Immature natural killer cell (primary cell): ENCODE data around the gene CCR5. TPM values are rescaled to one million over a fixed set of nuclear protein-coding genes. Genes with fewer than 3 reads are reported as not detected.
"Not testable (repeated sequence)": the region's sequence is repeated elsewhere in the genome, so short reads cannot be mapped to it uniquely, and the experiment has no call there.

Experiments used
- DNase-seq, 3 donors: peaks; one replicate each; pipeline ENCODE4 v3.0.0; 2022; ENCODE audit warnings: mixed read lengths in 1 of 3
- H3K27ac Mint-ChIP-seq, 6 donors: one replicate each; pipeline ENCODE4 v1.8.0; 2020; ENCODE audit warnings: mixed read lengths in 6 of 6, mild to moderate bottlenecking in 5 of 6, inconsistent platforms in 4 of 6, moderate library complexity in 3 of 6
- H3K27me3 Mint-ChIP-seq, 3 donors: one replicate each; pipeline ENCODE4 v1.8.0; 2020 to 2021; ENCODE audit warnings: low read depth in 3 of 3, mild to moderate bottlenecking in 3 of 3, mixed read lengths in 3 of 3, moderate library complexity in 3 of 3, inconsistent platforms in 1 of 3
- H3K36me3 Mint-ChIP-seq, 3 donors: one replicate each; pipeline ENCODE4 v1.8.0; 2020; ENCODE audit warnings: mixed read lengths in 3 of 3, inconsistent platforms in 2 of 3, mild to moderate bottlenecking in 2 of 3
- H3K4me1 Mint-ChIP-seq, 2 donors: one replicate each; pipeline ENCODE4 v1.8.0; 2020; ENCODE audit warnings: inconsistent platforms in 2 of 2, mild to moderate bottlenecking in 2 of 2, mixed read lengths in 2 of 2, moderate library complexity in 1 of 2
- H3K4me3 Mint-ChIP-seq, 5 donors: one replicate each; pipeline ENCODE4 v1.8.0; 2020; ENCODE audit warnings: mild to moderate bottlenecking in 5 of 5, mixed read lengths in 5 of 5, inconsistent platforms in 3 of 5, moderate library complexity in 3 of 5
- H3K9me3 Mint-ChIP-seq, 6 donors: one replicate each; pipeline ENCODE4 v1.8.0; 2020; ENCODE audit warnings: mild to moderate bottlenecking in 6 of 6, mixed read lengths in 6 of 6, inconsistent platforms in 4 of 6, moderate library complexity in 3 of 6
- polyA plus RNA-seq, 3 donors: library from polyadenylated mRNA; unstranded; fragments of 300-500 nt; fragmentation: Illumina TruSeq; gene quantifications; one replicate each; pipeline ENCODE4 v1.2.3, GENCODE V29; 2021

CCR5 gene
- polyA plus RNA-seq, 3 donors from 2014 or later, result 1.4 to 4.2 TPM; not detected in 1

- H3K4me3 Mint-ChIP-seq, result peak overlapping the region in 2 of 5 donors; percentile 42 to 58
- peaks cover 40 to 51% of the 10 kb centered on the region in 2 donors for H3K4me1 Mint-ChIP-seq
- peak overlapping the region in 4 of 6 donors; percentile 16 to 70 (median 49) for H3K27ac Mint-ChIP-seq
- DNase-seq, result peak in 1 of 3 donors; percentile 21
- no peaks in the 10 kb centered on the region for H3K9me3 Mint-ChIP-seq
- H3K27me3 Mint-ChIP-seq, result peaks cover 0 to 1% (median 0%) of the 10 kb centered on the region in 3 donors
- no peaks in the 10 kb centered on the region for H3K36me3 Mint-ChIP-seq
Observed at GRCh38 chr3:46380471-46381221, 9.9 kb downstream of the CCR5 start.

GRCh38 chr3:46381625-46382024 lies 10.9 kb downstream of the CCR5 start:
- no peak for DNase-seq
- peaks cover 0 to 1% (median under 1%) of the 10 kb centered on the region in 3 donors for H3K27me3 Mint-ChIP-seq
- no peak overlapping the region for H3K4me3 Mint-ChIP-seq
- no peaks in the 10 kb centered on the region for H3K36me3 Mint-ChIP-seq
- peaks cover 33 to 41% of the 10 kb centered on the region in 2 donors for H3K4me1 Mint-ChIP-seq
- no peaks in the 10 kb centered on the region for H3K9me3 Mint-ChIP-seq
- peak overlapping the region in 1 of 6 donors; percentile 35 for H3K27ac Mint-ChIP-seq

GRCh38 chr3:46383211-46383950 lies 12.6 kb downstream of the CCR5 start:
- Mint-ChIP-seq H3K9me3 (no peaks in the 10 kb centered on the region), H3K4me3 (peak overlapping the region in 1 of 5 donors; percentile 15), H3K27ac (peak overlapping the region in 2 of 6 donors; percentile 5 to 55), H3K27me3 (peaks cover 0 to 5% (median 0%) of the 10 kb centered on the region in 3 donors), H3K4me1 (peaks cover 25 to 34% of the 10 kb centered on the region in 2 donors), H3K36me3 (no peaks in the 10 kb centered on the region)
- no peak for DNase-seq

- H3K4me1 Mint-ChIP-seq, result peaks cover 23 to 31% of the 10 kb centered on the region in 2 donors
- H3K4me3 Mint-ChIP-seq, result peak overlapping the region in 1 of 5 donors; percentile 15
- peak in 1 of 3 donors; percentile 21 for DNase-seq
- peaks cover 0 to 5% (median 0%) of the 10 kb centered on the region in 3 donors for H3K27me3 Mint-ChIP-seq
- H3K36me3 Mint-ChIP-seq, result no peaks in the 10 kb centered on the region
- H3K9me3 Mint-ChIP-seq, result no peaks in the 10 kb centered on the region
- peak overlapping the region in 3 of 6 donors; percentile 1 to 27 (median 5) for H3K27ac Mint-ChIP-seq
Observed at GRCh38 chr3:46383951-46384330, 13.2 kb downstream of the CCR5 start.

GRCh38 chr3:46386205-46386604 lies 15.5 kb downstream of the CCR5 start:
- no peak overlapping the region for H3K4me3 Mint-ChIP-seq

GRCh38 chr3:46388847-46389246 lies 18.1 kb downstream of the CCR5 start:
- not testable (repeated sequence) for H3K27ac Mint-ChIP-seq

More at GRCh38 chr3:46386205-46386604, 15.5 kb downstream of the CCR5 start:
- Mint-ChIP-seq H3K27ac (peak overlapping the region in 1 of 6 donors; percentile 70), H3K9me3 (no peaks in the 10 kb centered on the region), H3K36me3 (no peaks in the 10 kb centered on the region), H3K27me3 (peaks cover 0 to 5% (median 0%) of the 10 kb centered on the region in 3 donors), H3K4me1 (peaks cover 14 to 18% of the 10 kb centered on the region in 2 donors)
- no peak for DNase-seq

GRCh38 chr3:46389306-46389705 lies 18.6 kb downstream of the CCR5 start:
- Mint-ChIP-seq H3K27me3 (peaks cover 0 to 5% (median 0%) of the 10 kb centered on the region in 3 donors), H3K4me1 (peaks cover 1% of the 10 kb centered on the region in 2 donors), H3K4me3 (no peak overlapping the region), H3K27ac (no peak overlapping the region), H3K9me3 (no peaks in the 10 kb centered on the region), H3K36me3 (no peaks in the 10 kb centered on the region)
- no peak for DNase-seq

More at GRCh38 chr3:46388847-46389246, 18.1 kb downstream of the CCR5 start:
- H3K36me3 Mint-ChIP-seq, H3K4me1 Mint-ChIP-seq, DNase-seq, H3K9me3 Mint-ChIP-seq, H3K27me3 Mint-ChIP-seq, H3K4me3 Mint-ChIP-seq: not testable (repeated sequence)

- H3K36me3 Mint-ChIP-seq, H3K27me3 Mint-ChIP-seq, H3K9me3 Mint-ChIP-seq, H3K27ac Mint-ChIP-seq, H3K4me3 Mint-ChIP-seq, DNase-seq: not testable (repeated sequence)
- peaks cover 5 to 15% of the 10 kb centered on the region in 2 donors for H3K4me1 Mint-ChIP-seq
Observed at GRCh38 chr3:46391526-46391925, 20.8 kb downstream of the CCR5 start.

- Mint-ChIP-seq H3K27ac (no peak overlapping the region), H3K27me3 (peaks cover 0 to 2% (median 0%) of the 10 kb centered on the region in 3 donors), H3K4me3 (no peak overlapping the region), H3K9me3 (no peaks in the 10 kb centered on the region), H3K36me3 (no peaks in the 10 kb centered on the region), H3K4me1 (peaks cover 13 to 21% of the 10 kb centered on the region in 2 donors)
- DNase-seq, result no peak
Observed at GRCh38 chr3:46393011-46393410, 22.3 kb downstream of the CCR5 start.

GRCh38 chr3:46393554-46394434 lies 23.0 kb downstream of the CCR5 start:
- Mint-ChIP-seq H3K27me3 (peaks cover 0 to 2% (median 0%) of the 10 kb centered on the region in 3 donors), H3K4me3 (no peak overlapping the region), H3K9me3 (no peaks in the 10 kb centered on the region), H3K36me3 (no peaks in the 10 kb centered on the region), H3K4me1 (peaks cover 13 to 21% of the 10 kb centered on the region in 2 donors), H3K27ac (no peak overlapping the region)
- no peak for DNase-seq

GRCh38 chr3:46395210-46395661 lies 24.5 kb downstream of the CCR5 start:
- no peaks in the 10 kb centered on the region for H3K36me3 Mint-ChIP-seq
- DNase-seq, result no peak
- peaks cover 0 to 2% (median 0%) of the 10 kb centered on the region in 3 donors for H3K27me3 Mint-ChIP-seq
- H3K4me3 Mint-ChIP-seq, result no peak overlapping the region
- peak overlapping the region in 2 of 6 donors; percentile 70 to 75 for H3K27ac Mint-ChIP-seq
- no peaks in the 10 kb centered on the region for H3K9me3 Mint-ChIP-seq
- peaks cover 13 to 21% of the 10 kb centered on the region in 2 donors for H3K4me1 Mint-ChIP-seq

- no peaks in the 10 kb centered on the region for H3K36me3 Mint-ChIP-seq
- H3K9me3 Mint-ChIP-seq, result no peaks in the 10 kb centered on the region
- H3K27me3 Mint-ChIP-seq, result peaks cover 0 to 2% (median 0%) of the 10 kb centered on the region in 3 donors
- H3K4me3 Mint-ChIP-seq, result no peak overlapping the region
- no peak overlapping the region for H3K27ac Mint-ChIP-seq
- H3K4me1 Mint-ChIP-seq, result peaks cover 13 to 21% of the 10 kb centered on the region in 2 donors
- peak in 2 of 3 donors; percentile 12 to 24 for DNase-seq
Observed at GRCh38 chr3:46395766-46396530, 25.2 kb downstream of the CCR5 start.
